Osteoblast (primary cell): ENCODE results near the gene SMIM14. TPM values are rescaled to one million over a fixed set of nuclear protein-coding genes. Genes with fewer than 3 reads are reported as not detected.

Experiments used
- DNase-seq: peaks from one replicate; pipeline ENCODE4 v3.0.0; 2011; ENCODE audit warnings: low spot score, mixed read lengths; ENCODE audit not compliant: insufficient read length; ENCODE audit errors: missing footprints
- H2AFZ ChIP-seq: 2 replicates; pipeline ENCODE4 v1.6.0; 2011; ENCODE audit warnings: mild to moderate bottlenecking, low read length
- H3K27ac ChIP-seq: 2 replicates; pipeline ENCODE4 v1.5.1; 2011; ENCODE audit warnings: mild to moderate bottlenecking, low read depth, low read length, moderate library complexity
- H3K27me3 ChIP-seq: 2 replicates; pipeline ENCODE4 v1.6.0; 2012; ENCODE audit warnings: mild to moderate bottlenecking, control low read depth, inconsistent platforms, low read length, moderate library complexity; ENCODE audit not compliant: insufficient read depth
- H3K36me3 ChIP-seq: 2 replicates; pipeline ENCODE4 v1.5.1; 2011; ENCODE audit warnings: mild to moderate bottlenecking, low read length, control low read depth, moderate library complexity; ENCODE audit not compliant: insufficient read depth
- H3K4me1 ChIP-seq: 2 replicates; pipeline ENCODE4 v1.5.1; 2011; ENCODE audit warnings: mild to moderate bottlenecking, low read length, control low read depth, moderate library complexity; ENCODE audit not compliant: insufficient read depth
- H3K4me2 ChIP-seq: 2 replicates; pipeline ENCODE4 v1.6.0; 2011; ENCODE audit warnings: mild to moderate bottlenecking, low read length; ENCODE audit not compliant: insufficient read depth
- H3K4me3 ChIP-seq: fragments of 200-600 bp; sonication (generic); 3 replicates; pipeline ENCODE4 v1.5.1; 2012; ENCODE audit warnings: mild to moderate bottlenecking, low read length, inconsistent platforms; ENCODE audit not compliant: insufficient read depth
- H3K79me2 ChIP-seq: 2 replicates; pipeline ENCODE4 v1.6.0; 2012; ENCODE audit warnings: mild to moderate bottlenecking, low read length, control low read depth, inconsistent platforms; ENCODE audit not compliant: insufficient read depth
- H3K9me3 ChIP-seq: 2 replicates; pipeline ENCODE4 v1.5.1; 2011; ENCODE audit warnings: low read depth, low read length, control low read depth
- H4K20me1 ChIP-seq: 2 replicates; pipeline ENCODE4 v1.6.0; 2012; ENCODE audit warnings: mild to moderate bottlenecking, low read length, control low read depth; ENCODE audit not compliant: insufficient read depth
- total RNA-seq: library from RNA; depleted of rRNA; stranded (reverse); fragments of >200 nt; gene quantifications from 2 replicates; pipeline ENCODE4 v1.2.3, GENCODE V29; 2012
- TF ChIP-seq, protein P1 (sequence below): IDR thresholded peaks from 2 replicates; pipeline ENCODE4 v1.5.1; 2011; ENCODE audit warnings: mild to moderate bottlenecking, low read depth, low read length, moderate library complexity; ENCODE audit errors: extremely low read depth

The SMIM14 gene
- total RNA-seq, 1 donor = 61.5 TPM

GRCh38 chr4:39635023-39635422 is 3.6 kb downstream of the SMIM14 start:
- TF ChIP-seq, protein P1, sequence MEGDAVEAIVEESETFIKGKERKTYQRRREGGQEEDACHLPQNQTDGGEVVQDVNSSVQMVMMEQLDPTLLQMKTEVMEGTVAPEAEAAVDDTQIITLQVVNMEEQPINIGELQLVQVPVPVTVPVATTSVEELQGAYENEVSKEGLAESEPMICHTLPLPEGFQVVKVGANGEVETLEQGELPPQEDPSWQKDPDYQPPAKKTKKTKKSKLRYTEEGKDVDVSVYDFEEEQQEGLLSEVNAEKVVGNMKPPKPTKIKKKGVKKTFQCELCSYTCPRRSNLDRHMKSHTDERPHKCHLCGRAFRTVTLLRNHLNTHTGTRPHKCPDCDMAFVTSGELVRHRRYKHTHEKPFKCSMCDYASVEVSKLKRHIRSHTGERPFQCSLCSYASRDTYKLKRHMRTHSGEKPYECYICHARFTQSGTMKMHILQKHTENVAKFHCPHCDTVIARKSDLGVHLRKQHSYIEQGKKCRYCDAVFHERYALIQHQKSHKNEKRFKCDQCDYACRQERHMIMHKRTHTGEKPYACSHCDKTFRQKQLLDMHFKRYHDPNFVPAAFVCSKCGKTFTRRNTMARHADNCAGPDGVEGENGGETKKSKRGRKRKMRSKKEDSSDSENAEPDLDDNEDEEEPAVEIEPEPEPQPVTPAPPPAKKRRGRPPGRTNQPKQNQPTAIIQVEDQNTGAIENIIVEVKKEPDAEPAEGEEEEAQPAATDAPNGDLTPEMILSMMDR = no peak
- peaks cover 4% of the 10 kb centered on the region for H4K20me1 ChIP-seq
- no peak overlapping the region for H3K27ac ChIP-seq
- no peak for DNase-seq
- no peaks in the 10 kb centered on the region for H3K27me3 ChIP-seq
- no peak overlapping the region for H2AFZ ChIP-seq
- H3K4me3 ChIP-seq = no peak overlapping the region
- H3K4me2 ChIP-seq = peak overlapping the region; percentile 93
- H3K36me3 ChIP-seq = peaks cover 11% of the 10 kb centered on the region
- peaks cover 22% of the 10 kb centered on the region for H3K4me1 ChIP-seq
- no peaks in the 10 kb centered on the region for H3K9me3 ChIP-seq
- H3K79me2 ChIP-seq = peaks cover 77% of the 10 kb centered on the region

GRCh38 chr4:39631700-39632079 is 7.0 kb downstream of the SMIM14 start:
- no peak overlapping the region for H2AFZ ChIP-seq
- no peak overlapping the region for H3K27ac ChIP-seq
- H3K4me3 ChIP-seq = no peak overlapping the region
- H4K20me1 ChIP-seq = peaks cover 5% of the 10 kb centered on the region
- no peak overlapping the region for H3K4me2 ChIP-seq
- TF ChIP-seq, protein P1 = no peak
- peaks cover 89% of the 10 kb centered on the region for H3K79me2 ChIP-seq
- H3K27me3 ChIP-seq = no peaks in the 10 kb centered on the region
- DNase-seq = no peak
- peaks cover 15% of the 10 kb centered on the region for H3K36me3 ChIP-seq
- no peaks in the 10 kb centered on the region for H3K9me3 ChIP-seq
- peaks cover 15% of the 10 kb centered on the region for H3K4me1 ChIP-seq

DNA sequence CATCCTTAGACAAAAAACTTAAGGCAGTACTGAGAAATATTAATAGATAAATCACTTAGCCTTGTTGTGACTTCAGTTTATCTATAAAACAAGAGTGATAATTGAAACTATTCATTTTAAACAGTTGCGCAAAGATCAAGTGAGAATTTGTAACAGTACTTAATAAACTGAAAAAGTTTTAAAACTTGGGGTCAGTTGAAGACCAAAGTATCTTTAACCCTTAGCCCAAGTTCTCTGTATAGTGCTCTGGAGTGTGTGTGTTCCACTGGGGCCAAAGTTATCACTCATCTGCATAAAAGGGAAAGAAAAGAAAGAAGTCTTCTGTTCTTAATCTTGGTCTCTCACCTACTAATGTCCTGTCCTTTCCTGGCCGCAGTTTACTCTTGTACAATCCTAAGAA is 11.3 kb downstream of the SMIM14 start:
- H3K36me3 ChIP-seq = peaks cover 13% of the 10 kb centered on the region
- TF ChIP-seq, protein P1 = no peak
- peaks cover 79% of the 10 kb centered on the region for H3K79me2 ChIP-seq

DNA sequence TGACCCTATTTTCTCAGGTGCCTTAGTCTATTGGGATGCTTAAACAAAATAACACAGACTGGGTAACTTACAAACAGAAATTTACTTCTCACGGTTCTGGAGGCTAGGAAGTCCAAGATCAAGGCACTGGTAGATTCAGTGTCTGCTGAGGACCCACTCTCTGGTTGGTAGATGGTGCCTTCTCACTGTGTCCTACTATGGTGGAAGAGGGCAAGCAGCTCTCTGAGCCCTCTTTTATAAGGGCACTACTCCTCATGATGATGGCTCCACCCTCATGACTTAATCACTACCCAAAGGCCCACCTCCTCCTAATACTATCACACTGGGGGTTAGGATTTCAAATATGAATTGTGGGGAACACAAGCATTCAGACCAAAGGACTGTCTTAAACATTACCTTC is 11.8 kb downstream of the SMIM14 start:
- TF ChIP-seq, protein P1 = no peak
- peaks cover 75% of the 10 kb centered on the region for H3K79me2 ChIP-seq
- peaks cover 22% of the 10 kb centered on the region for H3K4me1 ChIP-seq

More for the DNA sequence above, 11.3 kb downstream of the SMIM14 start:
- no peak overlapping the region for H3K27ac ChIP-seq
- H3K4me1 ChIP-seq = peaks cover 18% of the 10 kb centered on the region
- peaks cover 3% of the 10 kb centered on the region for H4K20me1 ChIP-seq
- no peaks in the 10 kb centered on the region for H3K27me3 ChIP-seq
- no peak overlapping the region for H3K4me2 ChIP-seq
- H2AFZ ChIP-seq = no peak overlapping the region
- H3K9me3 ChIP-seq = no peaks in the 10 kb centered on the region
- H3K4me3 ChIP-seq = no peak overlapping the region
- DNase-seq = no peak

More for the DNA sequence above, 11.8 kb downstream of the SMIM14 start:
- Histone ChIP-seq H4K20me1 (peaks cover 3% of the 10 kb centered on the region), H3K4me3 (no peak overlapping the region), H3K27me3 (no peaks in the 10 kb centered on the region), H3K4me2 (no peak overlapping the region), H3K9me3 (no peaks in the 10 kb centered on the region), H2AFZ (no peak overlapping the region), H3K36me3 (peaks cover 13% of the 10 kb centered on the region), H3K27ac (no peak overlapping the region)
- no peak for DNase-seq
